Activated T-helper 2 cell treated with anti-CD3 and anti-CD28 coated beads, Interferon-gamma antibody, Interleukin-2, Interleukin-4, amounts not matched to agents 10 μg/mL and 5 μg/mL and 100 μg/mL, durations not matched to agents 14 hours and 24 hours and 36 hours (primary cell): ENCODE results near the gene COL4A3. TPM values are rescaled to one million over a fixed set of nuclear protein-coding genes. Genes with fewer than 3 reads are reported as not detected.
A peak's percentile ranks its signal among the peaks of the same experiment; 100 is the strongest.
"Not testable (repeated sequence)": the region's sequence is repeated elsewhere in the genome, so short reads cannot be mapped to it uniquely, and the experiment has no call there.

Experiments
- DNase-seq: peaks from one replicate; pipeline ENCODE4 v3.0.0; 2021; ENCODE audit warnings: low spot score
- H3K27ac Mint-ChIP-seq: one replicate; pipeline ENCODE4 v1.8.0; 2021; ENCODE audit warnings: mixed read lengths
- H3K27me3 Mint-ChIP-seq: one replicate; pipeline ENCODE4 v1.8.0; 2021; ENCODE audit warnings: low read depth, mixed read lengths
- H3K36me3 Mint-ChIP-seq: one replicate; pipeline ENCODE4 v1.8.0; 2021; ENCODE audit warnings: low read depth, mixed read lengths
- H3K4me1 Mint-ChIP-seq: one replicate; pipeline ENCODE4 v1.8.0; 2021; ENCODE audit warnings: low read depth, mixed read lengths
- H3K4me3 Mint-ChIP-seq: one replicate; pipeline ENCODE4 v1.8.0; 2021; ENCODE audit warnings: low read depth, mild to moderate bottlenecking, moderate library complexity, mixed read lengths
- H3K9me3 Mint-ChIP-seq: one replicate; pipeline ENCODE4 v1.8.0; 2021; ENCODE audit warnings: mixed read lengths
- intact Hi-C: fragments of 100-400 bp; cut with micrococcal nuclease; formaldehyde crosslinking; loops from one replicate; pipeline ENCODE4 v1.15.1; 2023
- total RNA-seq: library from RNA; stranded (reverse); gene quantifications from 2 replicates; pipeline ENCODE4 v1.2.3, GENCODE V29; 2022

The COL4A3 gene
- total RNA-seq, 1 donor from 2014 or later = not detected

GRCh38 chr2:227164763-227165291 is 403 bp downstream of the COL4A3 start:
- peak overlapping the region; percentile 55 for H3K4me3 Mint-ChIP-seq
- intact Hi-C loops = no loop called here

GRCh38 chr2:227171779-227172178 is 7.4 kb downstream of the COL4A3 start:
- DNase-seq, H3K4me3 Mint-ChIP-seq, H3K36me3 Mint-ChIP-seq, H3K4me1 Mint-ChIP-seq, intact Hi-C loops, H3K27me3 Mint-ChIP-seq, H3K9me3 Mint-ChIP-seq, H3K27ac Mint-ChIP-seq: not testable (repeated sequence)

More at GRCh38 chr2:227164763-227165291, 403 bp downstream of the COL4A3 start:
- DNase-seq = no peak
- no peaks in the 10 kb centered on the region for H3K36me3 Mint-ChIP-seq
- peaks cover 44% of the 10 kb centered on the region for H3K27me3 Mint-ChIP-seq
- no peak overlapping the region for H3K27ac Mint-ChIP-seq
- H3K4me1 Mint-ChIP-seq = peaks cover 6% of the 10 kb centered on the region
- H3K9me3 Mint-ChIP-seq = no peaks in the 10 kb centered on the region

DNA sequence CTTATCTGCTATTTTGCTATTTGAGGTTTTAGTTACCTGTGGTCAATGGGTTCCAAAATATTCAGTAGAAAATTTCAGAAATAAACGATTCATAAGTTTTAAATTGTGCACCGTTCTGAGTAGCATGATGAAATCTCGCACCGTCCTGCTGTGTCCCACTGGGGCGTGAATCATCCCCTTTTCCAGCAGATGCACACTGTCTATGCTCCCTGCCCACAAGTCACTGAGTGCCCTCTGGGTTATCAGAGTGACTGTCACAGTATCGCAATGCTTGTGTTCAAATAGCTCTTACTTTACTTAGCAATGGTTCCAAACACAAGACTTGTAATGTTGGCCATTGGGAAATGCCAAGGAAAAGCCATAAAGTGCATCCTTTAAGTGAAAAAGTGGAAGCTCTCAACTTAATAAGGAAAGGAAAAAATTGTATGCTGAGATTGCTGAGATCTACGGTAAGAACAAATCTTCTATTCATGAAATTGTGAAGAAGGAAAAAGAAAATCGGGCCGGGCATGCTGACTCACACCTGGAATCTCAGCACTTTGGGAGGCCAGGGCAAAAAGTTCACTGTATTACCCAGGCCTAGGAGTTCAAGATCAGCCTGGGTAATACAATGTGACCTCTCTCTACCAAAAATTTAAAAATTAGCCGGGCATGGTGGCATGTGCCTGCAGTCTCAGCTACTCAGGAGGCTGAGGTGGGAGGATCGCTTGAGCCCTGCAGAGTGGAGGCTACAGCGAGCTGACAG is 13.3 kb downstream of the COL4A3 start:
- Mint-ChIP-seq H3K4me3 (no peak overlapping the region), H3K4me1 (no peaks in the 10 kb centered on the region), H3K9me3 (no peaks in the 10 kb centered on the region), H3K36me3 (no peaks in the 10 kb centered on the region), H3K27me3 (no peaks in the 10 kb centered on the region), H3K27ac (no peak overlapping the region)
- intact Hi-C loops = no loop called here
- DNase-seq = no peak

DNA sequence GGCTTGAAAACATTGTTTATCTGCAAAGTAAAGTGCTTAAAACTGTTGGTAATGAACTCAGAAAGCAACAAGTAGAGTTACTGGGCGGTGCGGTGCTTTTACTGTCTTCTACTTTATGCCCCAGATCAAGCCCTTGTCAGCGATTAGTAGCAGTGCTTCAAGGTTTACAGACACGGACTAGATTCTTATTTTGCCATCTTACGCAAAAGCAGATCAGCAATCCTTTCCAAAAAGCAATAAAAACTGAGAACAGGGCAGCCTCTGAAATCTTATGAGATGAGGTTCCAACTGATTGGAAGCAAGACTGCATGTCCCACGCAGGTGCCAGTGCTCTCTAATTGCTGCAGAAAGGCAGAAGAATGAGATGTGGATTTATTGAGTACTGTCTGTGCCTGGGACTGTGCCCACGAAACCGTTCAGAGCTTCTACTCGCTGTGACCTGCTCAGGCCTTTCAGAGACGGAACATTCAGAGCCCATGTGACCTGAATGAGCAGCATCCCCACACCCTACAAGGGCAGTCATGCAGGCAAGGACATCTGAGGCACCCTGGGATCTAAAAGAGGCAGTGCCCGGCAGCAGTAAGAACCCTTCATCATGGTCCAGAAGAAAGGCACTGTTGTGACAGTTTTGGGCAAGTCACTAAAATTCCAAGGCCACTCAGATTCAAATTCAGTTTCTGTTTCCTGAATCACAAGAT is 15.7 kb downstream of the COL4A3 start:
- H3K36me3 Mint-ChIP-seq = no peaks in the 10 kb centered on the region
- intact Hi-C loops = no loop called here
- no peak for DNase-seq
- H3K9me3 Mint-ChIP-seq = no peaks in the 10 kb centered on the region
- peaks cover 2% of the 10 kb centered on the region for H3K27me3 Mint-ChIP-seq
- no peak overlapping the region for H3K27ac Mint-ChIP-seq
- H3K4me1 Mint-ChIP-seq = no peaks in the 10 kb centered on the region
- no peak overlapping the region for H3K4me3 Mint-ChIP-seq

GRCh38 chr2:227180770-227181169 is 16.3 kb downstream of the COL4A3 start:
- Mint-ChIP-seq H3K36me3 (no peaks in the 10 kb centered on the region), H3K4me1 (no peaks in the 10 kb centered on the region), H3K27ac (no peak overlapping the region), H3K4me3 (no peak overlapping the region), H3K9me3 (no peaks in the 10 kb centered on the region), H3K27me3 (peaks cover 2% of the 10 kb centered on the region)
- intact Hi-C loops = no loop called here
- DNase-seq = no peak

GRCh38 chr2:227182765-227183164 is 18.3 kb downstream of the COL4A3 start:
- Mint-ChIP-seq H3K4me3 (no peak overlapping the region), H3K27me3 (peaks cover 8% of the 10 kb centered on the region), H3K9me3 (no peaks in the 10 kb centered on the region), H3K36me3 (no peaks in the 10 kb centered on the region), H3K27ac (no peak overlapping the region), H3K4me1 (no peaks in the 10 kb centered on the region)
- intact Hi-C loops = no loop called here
- no peak for DNase-seq

DNA sequence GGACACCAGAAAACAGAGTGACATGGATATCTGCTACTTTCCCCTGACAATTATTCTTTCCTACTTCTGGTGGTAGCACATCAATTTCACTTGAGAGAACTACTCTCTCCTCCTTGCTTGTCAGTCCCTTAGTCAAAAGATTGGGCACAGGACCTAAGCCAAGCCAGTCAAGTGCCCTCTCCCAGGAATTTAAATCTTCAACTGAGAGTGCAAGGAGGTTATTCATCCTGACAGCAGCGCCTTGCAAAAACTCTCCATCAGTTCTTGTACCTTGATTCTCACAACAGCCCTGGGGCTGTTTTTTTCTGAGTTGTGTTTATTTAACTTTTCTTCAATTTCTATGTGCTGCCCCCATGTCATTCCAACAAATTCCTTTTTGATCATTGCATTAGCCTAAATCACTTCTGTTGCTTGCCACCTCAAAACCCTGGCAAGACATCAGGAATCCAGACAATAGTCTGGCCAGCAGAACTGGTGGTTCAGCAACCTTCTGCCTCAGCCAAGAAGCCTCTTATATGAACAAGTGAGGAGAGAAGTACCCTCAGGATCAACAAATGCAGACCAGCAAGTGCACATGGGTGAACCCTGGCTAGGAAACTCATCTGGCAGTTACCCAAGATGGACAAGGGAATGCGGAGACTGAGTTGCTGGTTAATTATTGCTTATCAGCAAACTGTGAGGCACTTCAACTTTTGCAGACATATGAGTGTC is 19.4 kb downstream of the COL4A3 start:
- no peak for DNase-seq
- intact Hi-C loops = no loop called here
- H3K27ac Mint-ChIP-seq = no peak overlapping the region
- no peaks in the 10 kb centered on the region for H3K9me3 Mint-ChIP-seq
- no peak overlapping the region for H3K4me3 Mint-ChIP-seq
- peaks cover 9% of the 10 kb centered on the region for H3K27me3 Mint-ChIP-seq
- H3K36me3 Mint-ChIP-seq = no peaks in the 10 kb centered on the region
- H3K4me1 Mint-ChIP-seq = no peaks in the 10 kb centered on the region

- DNase-seq = no peak
- Mint-ChIP-seq H3K4me3 (no peak overlapping the region), H3K36me3 (no peaks in the 10 kb centered on the region), H3K27me3 (peaks cover 13% of the 10 kb centered on the region), H3K9me3 (no peaks in the 10 kb centered on the region), H3K27ac (no peak overlapping the region), H3K4me1 (no peaks in the 10 kb centered on the region)
- intact Hi-C loops = no loop called here
Observed at GRCh38 chr2:227185615-227186232, 21.3 kb downstream of the COL4A3 start.

GRCh38 chr2:227186751-227187150 is 22.3 kb downstream of the COL4A3 start:
- Mint-ChIP-seq H3K27ac (no peak overlapping the region), H3K9me3 (no peaks in the 10 kb centered on the region), H3K4me3 (no peak overlapping the region), H3K36me3 (no peaks in the 10 kb centered on the region), H3K27me3 (peaks cover 16% of the 10 kb centered on the region), H3K4me1 (no peaks in the 10 kb centered on the region)
- intact Hi-C loops = no loop called here
- DNase-seq = no peak

GRCh38 chr2:227188292-227188691 is 23.9 kb downstream of the COL4A3 start:
- DNase-seq = no peak
- no peaks in the 10 kb centered on the region for H3K4me1 Mint-ChIP-seq
- H3K4me3 Mint-ChIP-seq = no peak overlapping the region
- H3K9me3 Mint-ChIP-seq = no peaks in the 10 kb centered on the region
- intact Hi-C loops = no loop called here
- H3K27ac Mint-ChIP-seq = no peak overlapping the region
- peaks cover 16% of the 10 kb centered on the region for H3K27me3 Mint-ChIP-seq
- H3K36me3 Mint-ChIP-seq = no peaks in the 10 kb centered on the region

- H3K27ac Mint-ChIP-seq = no peak overlapping the region
- no peaks in the 10 kb centered on the region for H3K36me3 Mint-ChIP-seq
- H3K4me3 Mint-ChIP-seq = no peak overlapping the region
- H3K4me1 Mint-ChIP-seq = no peaks in the 10 kb centered on the region
- intact Hi-C loops = no loop called here
- H3K9me3 Mint-ChIP-seq = no peaks in the 10 kb centered on the region
- H3K27me3 Mint-ChIP-seq = peaks cover 13% of the 10 kb centered on the region
- no peak for DNase-seq
Observed at GRCh38 chr2:227191367-227191766, 26.9 kb downstream of the COL4A3 start.

DNA sequence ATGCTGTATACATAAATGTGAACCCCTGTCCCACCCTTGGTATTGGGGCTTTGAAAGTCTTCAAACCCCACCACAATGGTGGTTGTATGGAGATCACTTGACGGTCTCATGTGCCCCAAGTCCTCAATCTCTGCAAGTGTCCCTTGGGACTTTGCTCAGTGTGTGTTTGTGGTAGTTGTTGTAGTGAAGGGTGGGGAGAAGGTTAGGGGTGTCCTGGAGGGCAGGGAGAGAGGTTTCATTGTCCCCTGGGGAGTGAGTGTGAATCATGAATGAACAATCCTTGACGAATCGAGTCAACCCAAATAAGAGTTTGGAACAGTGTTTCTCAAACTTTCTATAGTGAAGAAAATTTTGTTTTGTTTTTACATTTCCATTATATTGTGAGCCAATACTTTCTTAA is 28.1 kb downstream of the COL4A3 start:
- no peak overlapping the region for H3K27ac Mint-ChIP-seq
- H3K27me3 Mint-ChIP-seq = peaks cover 8% of the 10 kb centered on the region
- DNase-seq = no peak
- no peak overlapping the region for H3K4me3 Mint-ChIP-seq
- no peaks in the 10 kb centered on the region for H3K36me3 Mint-ChIP-seq
- H3K4me1 Mint-ChIP-seq = no peaks in the 10 kb centered on the region
- H3K9me3 Mint-ChIP-seq = no peaks in the 10 kb centered on the region
- intact Hi-C loops = no loop called here
